ENCODE results near the gene HOXB5.

GRCh38 chr17:48547808-48548522, 45.6 kb downstream of the HOXB5 start:
- TF ChIP-seq POLR2A (IDR thresholded peaks at IDR 0.05; ENCODE audit: extremely low read depth, insufficient read length) (no peak), CTCF (IDR thresholded peaks at IDR 0.05; ENCODE audit: low read depth, low read length) (no peak), MAX (IDR thresholded peaks at IDR 0.05; ENCODE audit: low read depth, low read length) (no peak)

Measured in NB4 (cell line).